Adrenal gland (tissue), 12 donors: ENCODE results near the gene CCDC158. TPM values are rescaled to one million over a fixed set of nuclear protein-coding genes. Genes with fewer than 3 reads are reported as not detected.

ENCODE experiments used
- DNase-seq, 7 donors: peaks; one replicate each; pipeline ENCODE4 v3.0.0-alpha.2; 2019 to 2020
- H3K27ac ChIP-seq, 5 donors: fragments of 200-600 bp; sonication (generic) in 4 of 5; 1 replicate in 3 of 5; 2 replicates in 2 of 5; pipeline versions ENCODE4 v1.5.1 to v1.8.0; 2016 to 2020; ENCODE audit warnings: mild to moderate bottlenecking in 1 of 5
- H3K27me3 ChIP-seq: fragments of 200-600 bp; 2 replicates; pipeline ENCODE4 v1.8.0; 2021
- H3K36me3 ChIP-seq, 2 donors: fragments of 200-600 bp; replicated peaks in 1 of 2; 1 replicate in 1 of 2; 2 replicates in 1 of 2; pipeline versions ENCODE4 v1.5.1 to v1.8.0; 2018 to 2022
- H3K4me1 ChIP-seq, 2 donors: fragments of 200-600 bp; replicated peaks in 1 of 2; 1 replicate in 1 of 2; 2 replicates in 1 of 2; pipeline versions ENCODE4 v1.5.1 to v1.8.0; 2018 to 2021
- H3K4me3 ChIP-seq, 4 donors: fragments of 200-600 bp; sonication (generic) in 3 of 4; one replicate each; pipeline ENCODE4 v1.5.1; 2016 to 2018
- H3K9me3 ChIP-seq, 3 donors: fragments of 200-600 bp; sonication (generic) in 1 of 3; replicated peaks in 1 of 3; 1 replicate in 2 of 3; 2 replicates in 1 of 3; pipeline versions ENCODE4 v1.5.1 to v1.8.0; 2016 to 2021
- CTCF ChIP-seq, 6 experiments: fragments of 450-650 bp in 4 of 6; fragments of 200-600 bp in 2 of 6; sonication (generic) in 1 of 6; IDR thresholded peaks; 1 replicate in 5 of 6; 2 replicates in 1 of 6; pipeline versions ENCODE4 v1.5.1 to v1.8.0; 2016 to 2021; ENCODE audit warnings: antibody characterized with exemption in 6 of 6, mild to moderate bottlenecking in 2 of 6, moderate library complexity in 1 of 6
- POLR2A ChIP-seq, 2 donors: fragments of 450-650 bp; IDR thresholded peaks; one replicate each; pipeline ENCODE4 v1.6.1; 2017; ENCODE audit warnings: antibody characterized with exemption in 2 of 2, mild to moderate bottlenecking in 2 of 2, moderate library complexity in 1 of 2
- WGBS, 4 donors: extraction: QIAGEN DNeasy Blood & Tissue Kit in 2 of 4; methylation state at CpG; one replicate each; pipeline versions ENCODE4 v1.1.5 to v1.1.7; 2013 to 2017; 5-methylcytosine and 5-hydroxymethylcytosine counted together
- intact Hi-C, 2 donors: fragments of 100-400 bp; cut with DNase I; formaldehyde crosslinking; loops; one replicate each; pipeline versions ENCODE4 v1.14.1 to v1.15.0; 2022 to 2023
- polyA plus RNA-seq, 3 donors: library from polyadenylated mRNA; stranded (reverse); fragments of 200-250 nt in 2 of 3; fragments of 350-450 nt in 1 of 3; fragmentation: Illumina TruSeq in 1 of 3; extraction: RNeasy Lipid Tissue Mini Kit (QIAGEN cat#74804) in 1 of 3; gene quantifications; one replicate each; pipeline ENCODE4 v1.2.3, GENCODE V29; 2013 to 2014
- total RNA-seq, 9 donors: library from RNA; depleted of rRNA in 4 of 9; stranded (reverse); fragments of >200 nt in 4 of 9; fragments of 120-200 nt in 1 of 9; fragmentation: NEBNext Ultra II Directional in 1 of 9; extraction: Animal tissue kit (Norgen Biotek cat#: 25700) in 1 of 9; gene quantifications; one replicate each; pipeline versions ENCODE4 v1.1.0 to v1.2.4, GENCODE V29; 2013 to 2023
- donor health status: healthy with polysubstance abuse.
- donor health status: Bipolar disorder and iron deficiency.
- donor health status: DM: yes; HTN: yes; CAD: no.
- donor health status: DM: no; HTN: no; CAD: no.
- donor health status: DM: no; HTN: no; CAD: no.
- donor health status: DM: yes; HTN: yes; CAD: no.

The CCDC158 gene
- total and polyA plus RNA-seq, 12 donors = 0.07 to 0.35 (median 0.13) TPM; not detected in 3

GRCh38 chr4:76447393-76447851 is 26.5 kb upstream of the CCDC158 start:
- H3K27me3 ChIP-seq = no peaks in the 10 kb centered on the region
- no peaks in the 10 kb centered on the region for H3K36me3 ChIP-seq
- no peaks in the 10 kb centered on the region for H3K4me1 ChIP-seq
- no peak overlapping the region for H3K27ac ChIP-seq
- H3K9me3 ChIP-seq = no peaks in the 10 kb centered on the region
- TF ChIP-seq POLR2A (IDR thresholded peaks at IDR 0.05) (no peak), CTCF (IDR thresholded peaks at IDR 0.05) (no peak)
- H3K4me3 ChIP-seq = no peak overlapping the region
- intact Hi-C loops = no loop called here
- no peak for DNase-seq
- 30 to 65% (median 52%) methylated on average over 1 of the region's 1 CpG for WGBS, 4 donors

GRCh38 chr4:76445911-76446310 is 25.0 kb upstream of the CCDC158 start:
- Histone ChIP-seq H3K36me3 (no peaks in the 10 kb centered on the region), H3K27me3 (no peaks in the 10 kb centered on the region), H3K9me3 (no peaks in the 10 kb centered on the region), H3K4me1 (no peaks in the 10 kb centered on the region), H3K27ac (no peak overlapping the region), H3K4me3 (no peak overlapping the region)
- TF ChIP-seq CTCF (IDR thresholded peaks at IDR 0.05) = no peak
- TF ChIP-seq POLR2A (IDR thresholded peaks at IDR 0.05) = no peak
- intact Hi-C loops = no loop called here
- WGBS, 4 donors = 89 to 100% (median 93%) methylated on average over 2 of the region's 2 CpGs
- DNase-seq = no peak

GRCh38 chr4:76443376-76443775 is 22.4 kb upstream of the CCDC158 start:
- 71 to 95% (median 85%) methylated on average over 1 of the region's 1 CpG for WGBS, 4 donors
- intact Hi-C loops = no loop called here
- no peak overlapping the region for H3K27ac ChIP-seq

GRCh38 chr4:76442807-76443206 is 21.9 kb upstream of the CCDC158 start:
- no peaks in the 10 kb centered on the region for H3K36me3 ChIP-seq
- 82 to 87% (median 85%) methylated on average over 3 of the region's 3 CpGs for WGBS, 4 donors
- no peak overlapping the region for H3K4me3 ChIP-seq
- no peaks in the 10 kb centered on the region for H3K9me3 ChIP-seq
- intact Hi-C loops = no loop called here
- H3K27me3 ChIP-seq = peaks cover 3% of the 10 kb centered on the region
- no peak for DNase-seq
- no peak overlapping the region for H3K27ac ChIP-seq
- TF ChIP-seq CTCF (IDR thresholded peaks at IDR 0.05) (no peak), POLR2A (IDR thresholded peaks at IDR 0.05) (no peak)
- H3K4me1 ChIP-seq = no peaks in the 10 kb centered on the region

More at GRCh38 chr4:76443376-76443775, 22.4 kb upstream of the CCDC158 start:
- no peak for TF ChIP-seq POLR2A (IDR thresholded peaks at IDR 0.05)
- no peak for TF ChIP-seq CTCF (IDR thresholded peaks at IDR 0.05)
- Histone ChIP-seq H3K4me1 (no peaks in the 10 kb centered on the region), H3K36me3 (no peaks in the 10 kb centered on the region), H3K27me3 (no peaks in the 10 kb centered on the region), H3K9me3 (no peaks in the 10 kb centered on the region), H3K4me3 (no peak overlapping the region)
- no peak for DNase-seq
